Trophoblast cell (in vitro differentiated cells and primary cell): ENCODE measurements around the gene DPP6.

Experiments used
- DNase-seq, 2 donors: peaks; one replicate each; pipeline ENCODE4 v3.0.0-alpha.2; 2016
- H2AFZ ChIP-seq: 2 replicates; pipeline ENCODE4 v1.6.1; 2013; ENCODE audit warnings: low read length, moderate library complexity, mild to moderate bottlenecking; ENCODE audit not compliant: insufficient read depth, poor library complexity
- H2AK5ac ChIP-seq: 2 replicates; pipeline ENCODE4 v1.6.1; 2013; ENCODE audit warnings: mild to moderate bottlenecking, low read length
- H2BK120ac ChIP-seq: 2 replicates; pipeline ENCODE4 v1.6.1; 2013; ENCODE audit warnings: low read length, mild to moderate bottlenecking, moderate library complexity; ENCODE audit not compliant: insufficient read depth, poor library complexity
- H2BK12ac ChIP-seq: 2 replicates; pipeline ENCODE4 v1.6.1; 2013; ENCODE audit warnings: mild to moderate bottlenecking, low read length, moderate library complexity
- H2BK5ac ChIP-seq: 2 replicates; pipeline ENCODE4 v1.6.1; 2013; ENCODE audit warnings: low read length, low read depth, moderate library complexity, mild to moderate bottlenecking; ENCODE audit not compliant: poor library complexity
- H3K14ac ChIP-seq: 2 replicates; pipeline ENCODE4 v1.6.1; 2013; ENCODE audit warnings: mild to moderate bottlenecking, low read length
- H3K18ac ChIP-seq: 2 replicates; pipeline ENCODE4 v1.6.1; 2013; ENCODE audit warnings: mild to moderate bottlenecking, low read length
- H3K23ac ChIP-seq: 2 replicates; pipeline ENCODE4 v1.6.1; 2013; ENCODE audit warnings: low read length
- H3K27ac ChIP-seq: 2 replicates; pipeline ENCODE4 v1.5.1; 2013; ENCODE audit warnings: low read depth, mild to moderate bottlenecking, inconsistent platforms, low read length, moderate library complexity
- H3K27me3 ChIP-seq: 2 replicates; pipeline ENCODE4 v1.6.1; 2013; ENCODE audit warnings: inconsistent platforms, mild to moderate bottlenecking, low read length, moderate library complexity; ENCODE audit not compliant: insufficient read depth
- H3K36me3 ChIP-seq, 2 experiments: 1 replicate in 1 of 2; 2 replicates in 1 of 2; pipeline ENCODE4 v1.6.1; 2013; ENCODE audit warnings: low read length in 2 of 2, mild to moderate bottlenecking in 2 of 2, moderate library complexity in 1 of 2; ENCODE audit not compliant: insufficient read depth in 2 of 2, control insufficient read depth in 1 of 2
- H3K4ac ChIP-seq: 2 replicates; pipeline ENCODE4 v1.6.1; 2013; ENCODE audit warnings: low read depth, mild to moderate bottlenecking, low read length, moderate library complexity
- H3K4me1 ChIP-seq, 2 experiments: 1 replicate in 1 of 2; 2 replicates in 1 of 2; pipeline ENCODE4 v1.6.1; 2013; ENCODE audit warnings: low read length in 2 of 2, mild to moderate bottlenecking in 2 of 2, moderate library complexity in 1 of 2; ENCODE audit not compliant: insufficient read depth in 2 of 2, control insufficient read depth in 1 of 2
- H3K4me2 ChIP-seq: 2 replicates; pipeline ENCODE4 v1.6.1; 2013; ENCODE audit warnings: inconsistent platforms, mild to moderate bottlenecking, low read length, moderate library complexity
- H3K4me3 ChIP-seq: 2 replicates; pipeline ENCODE4 v1.5.1; 2013; ENCODE audit warnings: mild to moderate bottlenecking, low read depth, low read length, inconsistent platforms
- H3K79me1 ChIP-seq: one replicate; pipeline ENCODE4 v1.6.1; 2013; ENCODE audit warnings: low read length
- H3K79me2 ChIP-seq: 2 replicates; pipeline ENCODE4 v1.6.1; 2013; ENCODE audit warnings: low read length, mild to moderate bottlenecking; ENCODE audit not compliant: control insufficient read depth, insufficient read depth, poor library complexity
- H3K9ac ChIP-seq: 2 replicates; pipeline ENCODE4 v1.6.1; 2013; ENCODE audit warnings: mild to moderate bottlenecking, low read length
- H3K9me3 ChIP-seq: 2 replicates; pipeline ENCODE4 v1.6.1; 2013; ENCODE audit warnings: low read depth, mild to moderate bottlenecking, control low read depth, inconsistent platforms, low read length; ENCODE audit not compliant: insufficient read depth
- H4K12ac ChIP-seq: 2 replicates; pipeline ENCODE4 v1.6.1; 2013; ENCODE audit warnings: low read depth, mild to moderate bottlenecking, low read length, moderate library complexity
- H4K8ac ChIP-seq: 2 replicates; pipeline ENCODE4 v1.6.1; 2013; ENCODE audit warnings: low read depth, mild to moderate bottlenecking, low read length, moderate library complexity
- H4K91ac ChIP-seq: one replicate; pipeline ENCODE4 v1.6.1; 2013; ENCODE audit warnings: low read depth, mild to moderate bottlenecking, low read length, moderate library complexity
- WGBS: extraction: QIAGEN DNeasy Blood & Tissue Kit; methylation state at CpG from one replicate; pipeline ENCODE4 v1.1.7; 2013; ENCODE audit warnings: missing lambda C conversion rate; ENCODE audit not compliant: insufficient read length, insufficient coverage; ENCODE audit errors: extremely low coverage; 5-methylcytosine and 5-hydroxymethylcytosine counted together

DPP6 gene

GRCh38 chr7:154345093-154345492, 292.9 kb downstream of the DPP6 start:
- Histone ChIP-seq H2AFZ (no peak overlapping the region), H3K9me3 (peaks cover 4% of the 10 kb centered on the region), H3K4me1 (no peaks in the 10 kb centered on the region), H3K4me2 (no peak overlapping the region), H3K14ac (no peak overlapping the region), H3K23ac (no peak overlapping the region), H3K27ac (no peak overlapping the region), H3K79me2 (no peaks in the 10 kb centered on the region), H2BK12ac (no peak overlapping the region), H3K9ac (no peak overlapping the region), H4K8ac (no peak overlapping the region), H2BK5ac (no peak overlapping the region), H2BK120ac (no peak overlapping the region), H2AK5ac (no peak overlapping the region), H4K12ac (no peak overlapping the region), H4K91ac (no peak overlapping the region), H3K4ac (no peak overlapping the region), H3K4me3 (no peak overlapping the region), H3K27me3 (no peaks in the 10 kb centered on the region), H3K79me1 (no peaks in the 10 kb centered on the region), H3K36me3 (no peaks in the 10 kb centered on the region), H3K18ac (no peak overlapping the region)
- no CpG with 5 or more reads among the region's 5 CpGs for WGBS
- DNase-seq = no peak

GRCh38 chr7:154347700-154348266, 295.6 kb downstream of the DPP6 start:
- Histone ChIP-seq H3K14ac (no peak overlapping the region), H4K91ac (no peak overlapping the region), H3K36me3 (no peaks in the 10 kb centered on the region), H2AK5ac (no peak overlapping the region), H3K23ac (no peak overlapping the region), H3K27ac (no peak overlapping the region), H3K9ac (no peak overlapping the region), H3K79me1 (no peaks in the 10 kb centered on the region), H3K4me2 (no peak overlapping the region), H3K79me2 (no peaks in the 10 kb centered on the region), H3K4ac (no peak overlapping the region), H2BK120ac (no peak overlapping the region), H3K4me3 (no peak overlapping the region), H3K9me3 (peaks cover 4% of the 10 kb centered on the region), H4K12ac (no peak overlapping the region), H2AFZ (no peak overlapping the region), H2BK12ac (no peak overlapping the region), H3K4me1 (no peaks in the 10 kb centered on the region), H2BK5ac (no peak overlapping the region), H4K8ac (no peak overlapping the region), H3K27me3 (no peaks in the 10 kb centered on the region), H3K18ac (no peak overlapping the region)
- DNase-seq = no peak
- no CpG with 5 or more reads among the region's 3 CpGs for WGBS

GRCh38 chr7:154350892-154351291, 298.7 kb downstream of the DPP6 start:
- Histone ChIP-seq H2BK120ac (no peak overlapping the region), H3K27ac (no peak overlapping the region), H3K79me1 (no peaks in the 10 kb centered on the region), H3K27me3 (no peaks in the 10 kb centered on the region), H4K12ac (no peak overlapping the region), H3K36me3 (no peaks in the 10 kb centered on the region), H3K4me1 (no peaks in the 10 kb centered on the region), H3K14ac (no peak overlapping the region), H3K4me2 (no peak overlapping the region), H2AK5ac (no peak overlapping the region), H2AFZ (no peak overlapping the region), H2BK12ac (no peak overlapping the region), H3K9me3 (no peaks in the 10 kb centered on the region), H4K91ac (no peak overlapping the region), H3K4me3 (no peak overlapping the region), H3K79me2 (no peaks in the 10 kb centered on the region), H3K23ac (no peak overlapping the region), H3K9ac (no peak overlapping the region), H4K8ac (no peak overlapping the region), H2BK5ac (no peak overlapping the region), H3K18ac (no peak overlapping the region), H3K4ac (no peak overlapping the region)
- DNase-seq = no peak
- no CpG with 5 or more reads among the region's 6 CpGs for WGBS

GRCh38 chr7:154353355-154353767, 301.2 kb downstream of the DPP6 start:
- H4K91ac ChIP-seq = no peak overlapping the region
- no peak overlapping the region for H3K27ac ChIP-seq
- H3K4me1 ChIP-seq = no peaks in the 10 kb centered on the region
- no peak overlapping the region for H4K8ac ChIP-seq
- no peak overlapping the region for H2AFZ ChIP-seq
- H3K27me3 ChIP-seq = no peaks in the 10 kb centered on the region
- H4K12ac ChIP-seq = no peak overlapping the region
- WGBS = no CpG with 5 or more reads among the region's 5 CpGs
- H2AK5ac ChIP-seq = no peak overlapping the region
- no peak overlapping the region for H3K4me2 ChIP-seq
- no peak overlapping the region for H2BK12ac ChIP-seq
- no peak overlapping the region for H3K18ac ChIP-seq
- H3K79me2 ChIP-seq = no peaks in the 10 kb centered on the region
- H3K79me1 ChIP-seq = no peaks in the 10 kb centered on the region
- H3K9me3 ChIP-seq = no peaks in the 10 kb centered on the region
- H3K14ac ChIP-seq = no peak overlapping the region
- no peak overlapping the region for H3K4ac ChIP-seq
- DNase-seq = no peak
- H2BK120ac ChIP-seq = no peak overlapping the region
- no peak overlapping the region for H3K4me3 ChIP-seq
- H2BK5ac ChIP-seq = no peak overlapping the region
- no peak overlapping the region for H3K9ac ChIP-seq
- H3K23ac ChIP-seq = no peak overlapping the region
- no peaks in the 10 kb centered on the region for H3K36me3 ChIP-seq
